PC-3 (cell line): Measurements from ENCODE around the gene BCAS3. TPM values are rescaled to one million over a fixed set of nuclear protein-coding genes. Genes with fewer than 3 reads are reported as not detected.

Source experiments
- ATAC-seq: fragments of 200-7000 bp; cut with Tn5 transposase; 2 replicates; pipeline ENCODE4 v1.9.1; 2020; ENCODE audit warnings: mild to moderate bottlenecking, moderate library complexity
- BruUV-seq: library from RNA; stranded (reverse); fragments of 400-500 nt; replicated peaks from 2 replicates; lab custom pipeline; 2021; lab: Mats Ljungman, UMichigan
- CTCF ChIA-PET: fragments of 300-600 bp; sonication (Branson Sonifier 250); formaldehyde crosslinking; loops from one replicate; lab custom pipeline; 2022; ENCODE audit warnings: antibody characterized with exemption; lab: Charles Lee
- POLR2A ChIA-PET: fragments of 300-600 bp; sonication (Branson Sonifier 250); formaldehyde crosslinking; loops from one replicate; lab custom pipeline; 2022; ENCODE audit warnings: antibody characterized with exemption; ENCODE audit not compliant: unreplicated experiment; lab: Charles Lee
- DNase-seq: peaks from one replicate; pipeline ENCODE4 v3.0.0-alpha.2; 2015
- H2AFZ ChIP-seq: fragments of 300-600 bp; sonication (generic); 2 replicates; pipeline ENCODE4 v1.6.0; 2016; ENCODE audit warnings: antibody characterized with exemption, low read length
- H3F3A ChIP-seq: fragments of 300-600 bp; sonication (generic); one replicate; pipeline ENCODE4 v1.6.0; 2017; ENCODE audit warnings: antibody characterized with exemption, low read length, control low read depth, mild to moderate bottlenecking; ENCODE audit not compliant: unreplicated experiment
- H3K27ac ChIP-seq: fragments of 300-600 bp; sonication (generic); 2 replicates; pipeline ENCODE4 v1.5.1; 2016; ENCODE audit warnings: mild to moderate bottlenecking, low read length
- H3K27me3 ChIP-seq: fragments of 300-600 bp; sonication (generic); 2 replicates; pipeline ENCODE4 v1.6.1; 2016; ENCODE audit warnings: low read length, mixed read lengths
- H3K36me3 ChIP-seq: fragments of 300-600 bp; sonication (generic); 2 replicates; pipeline ENCODE4 v1.6.1; 2016; ENCODE audit warnings: low read depth, mixed run types, low read length, mixed read lengths
- H3K4me1 ChIP-seq: fragments of 300-600 bp; sonication (generic); 2 replicates; pipeline ENCODE4 v1.5.1; 2016; ENCODE audit warnings: low read length; ENCODE audit not compliant: insufficient read depth
- H3K4me2 ChIP-seq: fragments of 300-600 bp; sonication (generic); 2 replicates; pipeline ENCODE4 v1.6.0; 2016; ENCODE audit warnings: low read length
- H3K4me3 ChIP-seq: fragments of 300-600 bp; sonication (generic); 2 replicates; pipeline ENCODE4 v1.5.1; 2016; ENCODE audit warnings: mild to moderate bottlenecking, low read length, mixed read lengths
- H3K79me2 ChIP-seq: fragments of 300-600 bp; sonication (generic); 2 replicates; pipeline ENCODE4 v1.6.1; 2017; ENCODE audit warnings: low read length, mixed read lengths
- H3K9ac ChIP-seq: fragments of 300-600 bp; sonication (generic); 2 replicates; pipeline ENCODE4 v1.6.0; 2016; ENCODE audit warnings: mild to moderate bottlenecking, low read length
- H3K9me2 ChIP-seq: fragments of 300-600 bp; sonication (generic); replicated peaks from 2 replicates; pipeline ENCODE4 v1.6.1; 2016; ENCODE audit warnings: mixed run types, low read length, mixed read lengths
- H3K9me3 ChIP-seq: fragments of 300-600 bp; sonication (generic); 2 replicates; pipeline ENCODE4 v1.6.1; 2016; ENCODE audit warnings: low read length, mixed read lengths
- H4K20me1 ChIP-seq: fragments of 300-600 bp; sonication (generic); 2 replicates; pipeline ENCODE4 v1.6.1; 2016; ENCODE audit warnings: low read length, mixed read lengths
- EZH2 ChIP-seq: fragments of 300-600 bp; sonication (generic); IDR thresholded peaks from one replicate; pipeline ENCODE4 v1.6.1; 2017; ENCODE audit warnings: antibody characterized with exemption, mild to moderate bottlenecking, low read length; ENCODE audit not compliant: unreplicated experiment
- EZH2phosphoT487 ChIP-seq: fragments of 300-600 bp; sonication (generic); IDR thresholded peaks from 2 replicates; pipeline ENCODE4 v1.6.1; 2018; ENCODE audit warnings: mild to moderate bottlenecking, antibody characterized with exemption, low read length, borderline replicate concordance
- intact Hi-C: fragments of 100-400 bp; cut with micrococcal nuclease; formaldehyde crosslinking; loops from 2 replicates; pipeline ENCODE4 v1.9.0; 2023
- total RNA-seq: library from RNA; depleted of rRNA; stranded (reverse); fragments of >200 nt; gene quantifications from 2 replicates; pipeline ENCODE4 v1.2.3, GENCODE V29; 2014
- TF ChIP-seq, protein P1 (sequence below): fragments of 300-600 bp; sonication (generic); conservative IDR thresholded peaks from 2 replicates; pipeline ENCODE4 v1.5.1; 2017; ENCODE audit warnings: antibody characterized with exemption, low read depth, mild to moderate bottlenecking, low read length

The BCAS3 gene
- total RNA-seq, 1 experiment from 2014 or later, result 25.9 TPM

DNA sequence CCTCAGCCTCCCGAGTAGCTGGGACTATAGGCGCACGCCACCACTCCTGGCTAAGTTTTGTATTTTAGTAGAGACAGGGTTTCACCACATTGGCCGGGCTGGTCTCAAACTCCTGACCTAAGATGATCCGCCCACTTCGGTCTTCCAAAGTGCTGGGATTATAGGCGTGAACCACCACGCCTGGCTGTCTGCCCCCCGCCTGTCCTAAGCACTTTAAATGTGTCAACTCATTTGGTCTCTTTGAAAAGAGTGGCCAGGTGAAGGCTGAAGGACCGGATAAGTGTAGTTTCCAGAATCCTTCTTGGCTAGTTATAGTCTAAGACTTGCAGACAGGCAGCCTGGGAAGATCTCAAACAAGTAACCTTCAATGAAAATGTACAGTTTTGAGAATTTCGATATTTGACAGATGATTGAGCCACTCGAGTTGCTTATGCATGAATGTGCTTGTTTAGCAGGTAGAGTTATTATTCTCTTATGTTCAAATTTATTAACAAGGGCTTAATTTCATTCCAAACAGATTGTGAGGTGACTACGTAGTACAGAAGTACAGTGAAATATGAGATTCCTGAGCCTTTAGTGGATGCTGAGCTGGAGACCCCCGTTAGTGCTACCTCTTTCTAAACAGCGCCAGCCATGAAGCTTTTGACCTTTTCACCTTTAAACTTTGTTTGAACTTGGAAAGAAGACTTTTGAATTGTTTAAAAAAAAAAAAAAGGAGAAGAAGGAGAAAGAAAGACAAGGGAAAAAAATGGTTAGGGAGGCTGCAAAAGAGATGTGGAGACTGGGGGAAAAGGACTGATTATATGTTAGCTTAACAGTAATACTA lies 557.6 kb downstream of the BCAS3 start:
- no peaks in the 10 kb centered on the region for H3F3A ChIP-seq
- intact Hi-C loops, result no loop called here
- ATAC-seq, result no peak
- no peaks in the 10 kb centered on the region for H3K27me3 ChIP-seq
- no peaks in the 10 kb centered on the region for H3K9me2 ChIP-seq
- no peaks in the 10 kb centered on the region for H4K20me1 ChIP-seq
- no peak overlapping the region for H3K4me3 ChIP-seq
- CTCF ChIA-PET, result no interaction called here
- no peak overlapping the region for H3K4me2 ChIP-seq
- no peaks in the 10 kb centered on the region for H3K9me3 ChIP-seq
- POLR2A ChIA-PET, result no interaction called here
- H3K27ac ChIP-seq, result no peak overlapping the region
- no peak for DNase-seq
- TF ChIP-seq EZH2phosphoT487 (no peak), EZH2 (no peak)
- TF ChIP-seq, protein P1, sequence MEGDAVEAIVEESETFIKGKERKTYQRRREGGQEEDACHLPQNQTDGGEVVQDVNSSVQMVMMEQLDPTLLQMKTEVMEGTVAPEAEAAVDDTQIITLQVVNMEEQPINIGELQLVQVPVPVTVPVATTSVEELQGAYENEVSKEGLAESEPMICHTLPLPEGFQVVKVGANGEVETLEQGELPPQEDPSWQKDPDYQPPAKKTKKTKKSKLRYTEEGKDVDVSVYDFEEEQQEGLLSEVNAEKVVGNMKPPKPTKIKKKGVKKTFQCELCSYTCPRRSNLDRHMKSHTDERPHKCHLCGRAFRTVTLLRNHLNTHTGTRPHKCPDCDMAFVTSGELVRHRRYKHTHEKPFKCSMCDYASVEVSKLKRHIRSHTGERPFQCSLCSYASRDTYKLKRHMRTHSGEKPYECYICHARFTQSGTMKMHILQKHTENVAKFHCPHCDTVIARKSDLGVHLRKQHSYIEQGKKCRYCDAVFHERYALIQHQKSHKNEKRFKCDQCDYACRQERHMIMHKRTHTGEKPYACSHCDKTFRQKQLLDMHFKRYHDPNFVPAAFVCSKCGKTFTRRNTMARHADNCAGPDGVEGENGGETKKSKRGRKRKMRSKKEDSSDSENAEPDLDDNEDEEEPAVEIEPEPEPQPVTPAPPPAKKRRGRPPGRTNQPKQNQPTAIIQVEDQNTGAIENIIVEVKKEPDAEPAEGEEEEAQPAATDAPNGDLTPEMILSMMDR, result no peak
- no peak overlapping the region for H2AFZ ChIP-seq
- no peaks in the 10 kb centered on the region for H3K79me2 ChIP-seq
- H3K36me3 ChIP-seq, result no peaks in the 10 kb centered on the region
- H3K9ac ChIP-seq, result no peak overlapping the region
- H3K4me1 ChIP-seq, result no peaks in the 10 kb centered on the region
- no TSS peak for BruUV-seq

DNA sequence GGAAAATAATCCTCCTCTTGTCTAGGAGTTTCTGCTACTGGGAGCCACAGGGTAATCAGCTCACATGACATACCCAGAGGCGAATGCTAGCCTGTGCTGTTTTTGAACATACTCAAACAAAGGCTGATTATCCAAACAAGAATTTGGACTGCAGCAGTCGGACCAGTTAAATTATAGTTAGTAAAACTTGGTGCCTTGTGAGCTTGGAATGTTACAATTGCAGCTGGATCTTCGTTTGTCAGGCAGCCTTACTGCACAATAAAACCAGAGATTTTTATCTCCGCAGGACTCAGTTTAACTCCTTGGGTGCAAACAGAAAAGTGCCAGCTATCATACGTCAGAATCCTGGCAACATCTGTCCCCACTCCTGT lies 558.2 kb downstream of the BCAS3 start:
- Histone ChIP-seq H3K9me3 (no peaks in the 10 kb centered on the region), H3K27ac (no peak overlapping the region), H3K4me3 (no peak overlapping the region), H3K4me1 (no peaks in the 10 kb centered on the region), H3K79me2 (no peaks in the 10 kb centered on the region), H3K9ac (no peak overlapping the region), H3K9me2 (no peaks in the 10 kb centered on the region), H3K36me3 (no peaks in the 10 kb centered on the region), H3K27me3 (no peaks in the 10 kb centered on the region), H2AFZ (no peak overlapping the region), H4K20me1 (no peaks in the 10 kb centered on the region), H3K4me2 (no peak overlapping the region), H3F3A (no peaks in the 10 kb centered on the region)
- DNase-seq (no peak), ATAC-seq (no peak)
- BruUV-seq, result no TSS peak
- CTCF ChIA-PET, result no interaction called here
- POLR2A ChIA-PET, result no interaction called here
- TF ChIP-seq, protein P1, result no peak
- TF ChIP-seq EZH2phosphoT487 (no peak), EZH2 (no peak)
- intact Hi-C loops, result no loop called here

DNA sequence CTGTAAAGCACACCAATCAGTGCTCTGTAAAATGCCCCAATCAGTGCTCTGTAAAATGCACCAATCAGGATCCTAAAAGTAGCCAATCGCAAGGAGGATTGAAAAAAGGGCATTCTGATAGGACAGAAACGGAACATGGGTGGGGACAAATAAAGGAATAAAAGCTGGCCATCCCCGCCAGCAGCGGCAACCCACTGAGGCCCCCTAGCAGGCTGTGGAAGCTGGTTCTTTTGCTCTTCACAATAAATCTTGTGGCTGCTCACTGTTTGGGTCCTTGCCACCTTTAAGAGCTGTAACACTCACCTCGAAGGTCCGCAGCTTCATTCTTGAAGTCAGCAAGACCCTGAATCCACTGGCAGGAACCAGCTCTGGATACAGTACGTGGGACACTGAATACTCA lies 559.6 kb downstream of the BCAS3 start:
- H4K20me1 ChIP-seq, result no peaks in the 10 kb centered on the region
- BruUV-seq, result no TSS peak
- no peak overlapping the region for H3K4me2 ChIP-seq
- no peak overlapping the region for H3K4me3 ChIP-seq
- H3K4me1 ChIP-seq, result no peaks in the 10 kb centered on the region
- H3K27me3 ChIP-seq, result no peaks in the 10 kb centered on the region
- no peaks in the 10 kb centered on the region for H3K9me2 ChIP-seq
- H3K9me3 ChIP-seq, result no peaks in the 10 kb centered on the region
- no peak overlapping the region for H3K27ac ChIP-seq
- ATAC-seq (no peak), DNase-seq (no peak)
- ChIA-PET POLR2A (no interaction called here), CTCF (no interaction called here)
- intact Hi-C loops, result no loop called here
- TF ChIP-seq, protein P1, result no peak
- no peak for TF ChIP-seq EZH2
- no peak for TF ChIP-seq EZH2phosphoT487
- H3K79me2 ChIP-seq, result no peaks in the 10 kb centered on the region
- H3F3A ChIP-seq, result no peaks in the 10 kb centered on the region
- no peak overlapping the region for H2AFZ ChIP-seq
- no peak overlapping the region for H3K9ac ChIP-seq
- no peaks in the 10 kb centered on the region for H3K36me3 ChIP-seq
